ENCODE results near the gene PPP1CA. TPM values are rescaled to one million over a fixed set of nuclear protein-coding genes. Genes with fewer than 3 reads are reported as not detected.

Gene PPP1CA
- total RNA-seq, 1 donor from 2014 or later: 145 TPM

DNA sequence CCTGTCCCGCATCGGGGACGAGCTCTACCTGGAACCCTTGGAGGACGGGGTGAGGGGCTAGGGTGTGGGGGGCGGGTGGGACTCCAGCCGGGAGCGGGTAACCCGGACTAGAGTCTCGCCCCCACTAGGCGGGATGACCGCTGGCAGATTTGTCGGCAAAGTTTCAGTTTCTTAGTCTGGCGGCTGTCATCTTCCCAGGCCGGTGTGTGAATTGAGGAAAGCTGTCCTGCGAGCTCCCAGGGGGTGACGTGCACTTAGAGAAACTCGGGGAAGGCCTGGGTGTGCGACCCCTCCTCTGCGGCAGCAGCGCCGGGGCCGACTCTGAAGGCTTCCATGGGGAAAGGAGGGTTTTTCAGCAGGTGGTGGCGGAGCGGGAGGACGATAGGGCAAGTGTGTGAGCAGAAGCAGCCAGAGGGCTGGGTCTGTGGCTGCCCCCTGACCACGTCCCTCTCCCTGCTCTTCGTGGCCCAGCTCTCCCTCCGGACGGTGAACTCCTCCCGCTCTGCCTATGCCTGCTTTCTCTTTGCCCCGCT lies 9.4 kb downstream of the PPP1CA start:
- Mint-ChIP-seq H3K9me3 (ENCODE audit: low read depth) (no peaks in the 10 kb centered on the region), H3K36me3 (ENCODE audit: insufficient read depth) (peaks cover 5% of the 10 kb centered on the region), H3K4me3 (ENCODE audit: low read depth) (peak overlapping the region; percentile 84), H3K27me3 (peaks cover 4% of the 10 kb centered on the region), H3K4me1 (ENCODE audit: low read depth) (peaks cover 17% of the 10 kb centered on the region), H3K27ac (peak overlapping the region; percentile 94)
- DNase-seq (ENCODE audit: low spot score, unreplicated experiment): no peak
- TF ChIP-seq, protein P1, sequence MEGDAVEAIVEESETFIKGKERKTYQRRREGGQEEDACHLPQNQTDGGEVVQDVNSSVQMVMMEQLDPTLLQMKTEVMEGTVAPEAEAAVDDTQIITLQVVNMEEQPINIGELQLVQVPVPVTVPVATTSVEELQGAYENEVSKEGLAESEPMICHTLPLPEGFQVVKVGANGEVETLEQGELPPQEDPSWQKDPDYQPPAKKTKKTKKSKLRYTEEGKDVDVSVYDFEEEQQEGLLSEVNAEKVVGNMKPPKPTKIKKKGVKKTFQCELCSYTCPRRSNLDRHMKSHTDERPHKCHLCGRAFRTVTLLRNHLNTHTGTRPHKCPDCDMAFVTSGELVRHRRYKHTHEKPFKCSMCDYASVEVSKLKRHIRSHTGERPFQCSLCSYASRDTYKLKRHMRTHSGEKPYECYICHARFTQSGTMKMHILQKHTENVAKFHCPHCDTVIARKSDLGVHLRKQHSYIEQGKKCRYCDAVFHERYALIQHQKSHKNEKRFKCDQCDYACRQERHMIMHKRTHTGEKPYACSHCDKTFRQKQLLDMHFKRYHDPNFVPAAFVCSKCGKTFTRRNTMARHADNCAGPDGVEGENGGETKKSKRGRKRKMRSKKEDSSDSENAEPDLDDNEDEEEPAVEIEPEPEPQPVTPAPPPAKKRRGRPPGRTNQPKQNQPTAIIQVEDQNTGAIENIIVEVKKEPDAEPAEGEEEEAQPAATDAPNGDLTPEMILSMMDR (IDR thresholded peaks at IDR 0.05; ENCODE audit: unreplicated experiment): no peak

DNA sequence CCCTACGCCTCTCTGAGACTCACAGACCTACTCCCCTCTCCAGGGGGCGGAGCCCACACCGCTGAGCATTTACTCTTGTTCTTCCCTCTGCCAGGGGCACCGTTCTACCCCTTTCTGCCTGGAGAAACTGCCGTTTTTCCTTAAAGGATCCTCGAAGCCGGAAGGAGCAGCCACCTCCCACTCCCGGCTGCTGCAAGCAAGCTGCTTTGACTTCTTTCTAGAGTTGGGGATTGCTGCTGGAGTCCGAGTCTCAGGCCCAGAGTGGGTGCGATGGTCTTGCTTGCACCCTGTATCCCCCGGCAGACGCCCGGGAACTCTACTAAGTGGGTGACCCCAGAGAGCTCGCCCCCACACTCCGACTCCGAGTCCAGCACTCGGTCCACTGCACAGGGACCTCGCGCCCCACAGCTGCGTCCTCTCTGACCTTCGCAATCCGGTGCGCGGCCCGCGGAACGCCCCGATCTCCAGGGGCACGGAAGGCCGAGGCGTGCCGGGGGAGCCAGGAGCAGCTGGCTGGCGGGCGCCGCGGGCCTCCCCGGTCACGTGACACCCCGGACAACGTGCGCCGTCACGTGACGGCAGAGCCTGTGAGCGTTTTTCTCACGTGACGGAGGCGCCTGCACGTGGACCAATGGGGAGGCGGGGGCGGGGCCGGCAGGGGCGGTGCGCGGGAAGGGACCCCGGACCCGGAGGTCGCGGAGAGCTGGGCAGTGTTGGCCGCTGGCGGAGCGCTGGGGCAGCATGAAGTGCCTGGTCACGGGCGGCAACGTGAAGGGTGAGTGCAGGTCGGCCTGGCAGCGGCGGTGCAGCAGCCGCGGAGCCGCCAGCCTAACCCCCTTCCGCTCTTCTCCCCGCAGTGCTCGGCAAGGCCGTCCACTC lies 10.1 kb downstream of the PPP1CA start, which contains the start of gene RAD9A:
RAD9A (plus strand) TSS at position 683 of the 879 bp plus-strand sequence; CDS start at position 742, 59 bp downstream.
- H3K27me3 Mint-ChIP-seq: peaks cover 9% of the 10 kb centered on the region
- peak within 1 kb of the TSS; percentile 84 for H3K4me3 Mint-ChIP-seq (ENCODE audit: low read depth)
- H3K4me1 Mint-ChIP-seq (ENCODE audit: low read depth): peaks cover 17% of the 10 kb centered on the region
- peak within 1 kb of the TSS; percentile 94 for H3K27ac Mint-ChIP-seq
- no peaks in the 10 kb centered on the region for H3K9me3 Mint-ChIP-seq (ENCODE audit: low read depth)
- H3K36me3 Mint-ChIP-seq (ENCODE audit: insufficient read depth): peaks cover 5% of the 10 kb centered on the region
- DNase-seq (ENCODE audit: low spot score, unreplicated experiment): peak; percentile 90
- TF ChIP-seq, protein P1 (IDR thresholded peaks at IDR 0.05; ENCODE audit: unreplicated experiment): peak; percentile 5

DNA sequence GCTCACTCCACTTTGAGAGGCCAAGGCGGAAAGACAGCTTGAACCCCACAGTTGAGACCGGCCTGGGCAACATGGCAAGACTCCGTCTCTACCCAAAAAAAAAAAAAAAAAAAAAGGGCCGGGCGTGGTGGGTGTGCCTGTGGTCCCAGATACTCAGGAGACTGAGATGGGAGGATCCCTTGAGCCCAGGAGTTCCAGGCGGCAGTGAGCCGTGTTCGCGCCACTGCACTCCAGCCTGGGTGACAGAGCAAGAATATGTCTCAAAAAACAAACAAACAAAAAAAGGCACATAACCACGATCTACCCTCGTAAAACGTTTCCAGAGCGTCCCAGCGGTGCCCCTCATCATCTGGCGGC lies 10.7 kb downstream of the PPP1CA start:
- peak overlapping the region; percentile 84 for H3K4me3 Mint-ChIP-seq (ENCODE audit: low read depth)
- TF ChIP-seq, protein P1 (IDR thresholded peaks at IDR 0.05; ENCODE audit: unreplicated experiment): no peak
- DNase-seq (ENCODE audit: low spot score, unreplicated experiment): no peak
- no peaks in the 10 kb centered on the region for H3K9me3 Mint-ChIP-seq (ENCODE audit: low read depth)
- H3K27me3 Mint-ChIP-seq: peaks cover 10% of the 10 kb centered on the region
- H3K27ac Mint-ChIP-seq: peak overlapping the region; percentile 94
- H3K4me1 Mint-ChIP-seq (ENCODE audit: low read depth): peaks cover 17% of the 10 kb centered on the region
- peaks cover 2% of the 10 kb centered on the region for H3K36me3 Mint-ChIP-seq (ENCODE audit: insufficient read depth)

DNA sequence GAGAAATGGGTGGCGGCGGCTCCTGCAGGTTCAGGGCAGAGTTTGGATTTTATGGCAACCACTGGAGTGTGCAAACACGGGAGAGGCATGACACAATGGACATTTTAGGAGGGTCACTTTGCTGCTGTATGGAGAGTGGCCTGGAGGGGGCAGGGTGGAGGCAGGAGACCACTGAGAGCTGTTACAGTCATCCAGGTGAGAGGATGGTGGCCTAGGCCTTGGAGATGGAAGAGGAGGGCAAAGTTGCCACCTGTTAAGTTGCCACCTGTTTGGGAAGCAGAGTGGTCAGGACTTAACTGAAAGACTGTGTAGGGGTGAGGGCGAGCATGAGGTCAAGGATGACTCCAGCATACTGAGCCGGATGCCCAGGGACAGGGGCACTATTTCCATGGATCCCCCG lies 12.2 kb downstream of the PPP1CA start:
- peak overlapping the region; percentile 71 for H3K27ac Mint-ChIP-seq

DNA sequence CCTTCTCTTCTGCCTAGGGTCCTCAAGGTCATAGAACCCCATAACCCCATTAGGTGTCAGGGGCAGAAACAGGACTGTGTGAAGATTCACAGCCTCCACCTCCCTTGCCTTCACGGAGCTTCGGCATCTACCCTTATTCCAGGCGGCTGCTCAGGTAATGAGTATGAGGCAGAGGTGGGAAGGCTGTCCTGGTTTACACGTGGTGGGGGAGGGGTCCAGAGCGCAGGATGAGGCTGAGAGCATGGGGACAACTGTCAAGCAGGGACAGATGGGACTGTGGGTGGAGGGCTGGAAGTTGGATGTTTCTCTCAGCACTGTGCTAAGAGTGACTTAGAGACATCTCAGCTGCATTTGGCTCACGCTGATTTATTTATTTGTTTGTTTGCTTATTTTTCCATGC lies 14.1 kb downstream of the PPP1CA start:
- DNase-seq (ENCODE audit: low spot score, unreplicated experiment): no peak
- no peaks in the 10 kb centered on the region for H3K36me3 Mint-ChIP-seq (ENCODE audit: insufficient read depth)

More for the DNA sequence above, 12.2 kb downstream of the PPP1CA start:
- DNase-seq (ENCODE audit: low spot score, unreplicated experiment): peak; percentile 67
- no peaks in the 10 kb centered on the region for H3K9me3 Mint-ChIP-seq (ENCODE audit: low read depth)
- peaks cover 17% of the 10 kb centered on the region for H3K4me1 Mint-ChIP-seq (ENCODE audit: low read depth)
- peaks cover 2% of the 10 kb centered on the region for H3K36me3 Mint-ChIP-seq (ENCODE audit: insufficient read depth)
- peaks cover 25% of the 10 kb centered on the region for H3K27me3 Mint-ChIP-seq
- peak overlapping the region; percentile 68 for H3K4me3 Mint-ChIP-seq (ENCODE audit: low read depth)
- TF ChIP-seq, protein P1 (IDR thresholded peaks at IDR 0.05; ENCODE audit: unreplicated experiment): peak; percentile 71

More for the DNA sequence above, 14.1 kb downstream of the PPP1CA start:
- Mint-ChIP-seq H3K27ac (no peak overlapping the region), H3K27me3 (peaks cover 28% of the 10 kb centered on the region), H3K4me3 (ENCODE audit: low read depth) (no peak overlapping the region), H3K9me3 (ENCODE audit: low read depth) (no peaks in the 10 kb centered on the region), H3K4me1 (ENCODE audit: low read depth) (peaks cover 14% of the 10 kb centered on the region)
- TF ChIP-seq, protein P1 (IDR thresholded peaks at IDR 0.05; ENCODE audit: unreplicated experiment): no peak

Data from progenitor cell of endocrine pancreas (in vitro differentiated cells).